GM11168 (cell line): Measurements from ENCODE around the gene PLD3.
"Not testable (repeated sequence)": the region's sequence is repeated elsewhere in the genome, so short reads cannot be mapped to it uniquely, and the experiment has no call there.

Experiments
- in situ Hi-C: fragments of 300-500 bp; cut with MboI; formaldehyde crosslinking; loops from one replicate; pipeline ENCODE4 v1.12.0; 2022; ENCODE audit warnings: low sequenced_read_pairs; ENCODE audit not compliant: unreplicated experiment

The PLD3 gene

DNA sequence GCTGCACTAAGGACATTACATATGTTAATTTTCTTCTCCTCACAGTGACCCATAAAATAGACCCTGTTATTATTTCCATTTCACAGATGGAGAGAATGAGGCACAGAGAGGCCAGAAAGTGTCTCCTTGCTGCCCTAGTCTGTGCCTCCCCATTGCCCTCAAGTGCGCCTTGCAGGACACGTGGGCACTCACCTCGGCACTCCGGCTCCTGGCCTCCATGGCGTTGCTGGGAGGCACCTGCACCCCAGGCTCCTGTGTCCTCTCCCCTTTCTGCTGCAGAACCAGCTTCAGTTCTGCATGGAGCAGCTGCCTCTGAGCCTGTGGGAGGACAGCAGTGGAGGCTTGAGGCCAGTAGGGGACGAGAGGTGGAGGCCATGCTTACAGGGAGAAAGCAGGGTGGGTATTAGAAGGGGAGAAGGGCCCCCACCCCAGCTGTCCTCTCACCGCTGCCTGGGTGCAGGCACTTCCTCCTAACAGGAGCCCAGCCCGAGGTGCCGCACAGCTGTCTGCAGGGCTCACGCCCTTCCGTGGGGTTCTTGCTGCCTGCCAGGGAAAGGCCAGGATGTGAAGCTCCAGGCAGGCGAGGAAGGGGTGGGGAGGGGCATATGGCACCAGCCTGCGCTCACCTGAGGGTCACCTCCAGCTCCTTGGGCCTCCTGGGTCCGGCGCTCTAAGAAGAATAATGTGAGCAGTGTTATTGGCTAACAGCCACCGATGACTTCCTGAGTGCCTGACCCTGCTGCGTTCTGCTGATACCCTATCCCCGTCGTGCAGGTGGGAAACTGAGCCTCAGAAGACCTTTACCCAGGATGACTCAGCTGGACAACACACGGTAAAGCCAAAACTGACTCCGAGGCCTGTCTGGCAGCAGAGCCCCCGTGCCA, 59.5 kb downstream of the PLD3 start:
- in situ Hi-C loops, result no loop called here

DNA sequence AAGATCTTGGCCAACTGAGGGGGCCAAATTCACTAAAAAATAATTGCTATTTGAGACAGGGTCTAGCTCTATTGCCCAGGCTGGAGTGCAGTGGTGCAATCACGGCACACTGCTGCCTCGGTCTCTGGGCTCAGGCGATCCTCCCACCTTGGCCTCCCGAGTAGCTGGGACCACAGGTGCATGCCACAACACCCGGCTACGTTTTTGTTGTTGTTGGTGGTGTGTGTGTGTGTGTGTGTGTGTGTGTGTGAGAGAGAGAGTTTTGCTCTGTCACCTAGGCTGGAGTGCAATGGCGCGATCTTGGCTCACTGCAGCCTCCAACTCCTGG, 60.1 kb downstream of the PLD3 start:
- in situ Hi-C loops, result not testable (repeated sequence)

DNA sequence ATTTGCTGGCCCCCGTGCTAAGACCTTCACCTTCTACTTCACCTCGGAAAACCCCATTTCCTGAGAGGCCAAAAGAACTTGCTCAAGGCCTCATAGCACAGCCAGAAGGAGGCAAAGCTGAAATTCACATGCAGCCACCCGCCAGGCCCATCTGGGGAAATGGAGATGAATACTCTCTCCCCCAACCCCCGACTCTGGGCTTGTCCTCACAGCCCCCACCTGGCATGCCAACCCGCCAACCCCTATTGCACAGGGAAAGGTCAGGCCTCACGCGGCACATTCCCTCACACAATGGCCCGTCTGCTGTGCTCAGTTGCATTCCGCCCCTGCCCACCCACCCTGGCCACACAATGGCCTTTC, 61.5 kb downstream of the PLD3 start:
- in situ Hi-C loops, result no loop called here

DNA sequence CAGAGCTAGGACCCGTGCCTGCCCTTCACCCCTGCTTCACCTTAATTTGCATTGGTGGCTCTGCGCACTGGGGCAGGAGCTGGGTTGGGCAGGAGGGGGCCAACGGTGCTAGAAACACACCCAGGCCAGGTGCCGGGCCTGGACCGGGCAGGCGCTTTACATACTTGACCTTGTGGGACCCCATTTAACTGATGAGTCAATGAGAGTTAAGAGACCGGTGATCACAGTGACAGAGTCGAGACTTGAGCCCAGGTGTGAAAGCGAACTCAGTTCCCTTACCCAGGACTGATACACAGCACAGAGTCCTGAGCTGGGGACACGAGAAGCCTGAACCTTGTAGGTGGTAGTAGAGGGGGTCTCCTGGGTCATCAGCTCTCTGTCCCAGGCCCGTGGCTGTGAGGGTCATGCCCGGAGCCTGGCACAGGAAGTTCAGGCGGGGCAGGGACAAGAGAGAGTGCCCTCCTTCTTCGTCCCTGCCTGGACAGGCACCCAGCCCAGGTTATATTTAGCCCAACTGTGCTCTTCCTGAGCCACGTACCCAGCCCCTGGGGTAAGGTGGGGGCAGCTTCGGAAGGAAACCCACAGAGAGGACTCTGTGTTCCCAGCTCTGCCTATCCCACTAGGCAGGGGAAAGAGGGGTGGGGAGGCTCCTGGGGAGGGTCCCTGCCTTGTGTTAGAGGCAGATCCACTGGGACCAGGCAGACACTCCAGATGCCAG, 62.8 kb downstream of the PLD3 start:
- in situ Hi-C loops, result no loop called here

DNA sequence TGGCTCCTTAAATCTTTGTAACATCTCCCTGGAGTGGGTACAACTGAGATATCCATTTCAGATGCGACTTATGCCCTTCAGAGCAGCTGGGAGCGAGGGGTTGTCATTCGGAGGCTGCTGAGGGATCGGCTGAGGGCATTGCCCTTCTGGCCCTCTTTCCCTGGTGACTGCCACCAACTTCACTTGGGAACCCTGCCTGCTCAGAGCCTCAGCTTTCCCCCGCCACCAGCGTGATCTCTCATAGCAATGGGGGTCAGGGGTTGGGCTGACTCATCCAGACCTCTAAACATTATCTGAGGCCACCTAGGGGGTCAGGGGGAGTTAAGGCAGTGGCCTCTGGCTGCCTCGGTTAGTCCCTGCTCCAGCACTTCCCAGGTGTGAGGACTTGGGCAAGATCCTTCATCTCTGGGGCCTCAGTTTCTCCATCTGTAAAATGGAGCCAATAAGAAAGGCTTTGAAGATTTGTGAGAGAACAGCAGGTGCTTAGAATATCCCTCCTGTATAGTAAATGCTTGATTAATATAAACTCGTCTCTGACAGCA, 63.5 kb downstream of the PLD3 start:
- in situ Hi-C loops, result no loop called here

DNA sequence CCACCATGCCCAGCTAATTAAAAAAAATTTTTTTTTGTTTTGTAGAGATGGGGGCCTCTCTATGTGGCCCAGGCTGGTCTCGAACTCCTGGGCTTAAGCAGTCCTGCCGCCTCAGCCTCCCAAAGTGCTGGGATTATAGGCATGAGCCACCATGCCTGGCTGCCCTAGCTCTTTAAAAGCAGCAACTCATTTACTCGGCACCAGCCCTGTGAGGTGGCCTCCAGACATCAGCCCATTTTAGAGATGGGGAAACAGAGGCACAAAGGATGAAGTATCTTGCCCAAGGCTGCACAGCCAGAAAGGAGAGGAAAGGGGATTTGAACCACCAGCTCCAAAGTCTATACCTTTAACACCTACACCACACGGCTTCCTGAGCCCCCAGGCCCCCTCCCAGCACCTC, 64.4 kb downstream of the PLD3 start:
- in situ Hi-C loops, result no loop called here

DNA sequence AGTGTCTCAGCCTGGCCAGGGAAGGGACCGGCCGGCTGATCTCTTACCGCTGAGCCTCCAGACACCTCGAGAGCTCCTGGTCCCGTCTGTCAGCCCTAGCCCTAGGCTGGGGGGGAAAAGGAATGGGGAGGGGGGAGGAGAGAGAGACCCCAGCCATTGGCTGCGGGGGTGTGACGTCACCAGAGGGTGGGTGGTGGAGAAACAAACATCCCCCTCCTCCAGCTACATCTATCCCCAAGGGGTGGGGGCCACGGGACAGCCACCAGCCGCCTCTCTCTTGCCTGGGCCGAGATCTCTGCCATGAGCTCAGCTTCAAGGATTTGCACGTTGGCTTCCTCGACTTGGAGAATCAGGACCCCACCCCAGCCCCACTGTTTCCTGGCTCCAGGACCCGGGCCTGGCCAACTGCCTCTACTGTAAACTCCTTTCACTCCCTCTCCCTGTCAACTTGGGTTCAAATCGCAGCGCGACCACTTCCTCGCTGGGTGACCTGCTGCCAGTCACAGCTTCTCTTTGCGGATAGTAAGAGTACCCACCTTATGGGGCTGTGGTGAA, 64.9 kb downstream of the PLD3 start, which contains the start of gene PRX:
Gene PRX (minus strand): TSS at position 88 of the 555 bp plus-strand sequence. CDS start 5,446 bp downstream, outside the sequence.
- in situ Hi-C loops, result no loop called here

DNA sequence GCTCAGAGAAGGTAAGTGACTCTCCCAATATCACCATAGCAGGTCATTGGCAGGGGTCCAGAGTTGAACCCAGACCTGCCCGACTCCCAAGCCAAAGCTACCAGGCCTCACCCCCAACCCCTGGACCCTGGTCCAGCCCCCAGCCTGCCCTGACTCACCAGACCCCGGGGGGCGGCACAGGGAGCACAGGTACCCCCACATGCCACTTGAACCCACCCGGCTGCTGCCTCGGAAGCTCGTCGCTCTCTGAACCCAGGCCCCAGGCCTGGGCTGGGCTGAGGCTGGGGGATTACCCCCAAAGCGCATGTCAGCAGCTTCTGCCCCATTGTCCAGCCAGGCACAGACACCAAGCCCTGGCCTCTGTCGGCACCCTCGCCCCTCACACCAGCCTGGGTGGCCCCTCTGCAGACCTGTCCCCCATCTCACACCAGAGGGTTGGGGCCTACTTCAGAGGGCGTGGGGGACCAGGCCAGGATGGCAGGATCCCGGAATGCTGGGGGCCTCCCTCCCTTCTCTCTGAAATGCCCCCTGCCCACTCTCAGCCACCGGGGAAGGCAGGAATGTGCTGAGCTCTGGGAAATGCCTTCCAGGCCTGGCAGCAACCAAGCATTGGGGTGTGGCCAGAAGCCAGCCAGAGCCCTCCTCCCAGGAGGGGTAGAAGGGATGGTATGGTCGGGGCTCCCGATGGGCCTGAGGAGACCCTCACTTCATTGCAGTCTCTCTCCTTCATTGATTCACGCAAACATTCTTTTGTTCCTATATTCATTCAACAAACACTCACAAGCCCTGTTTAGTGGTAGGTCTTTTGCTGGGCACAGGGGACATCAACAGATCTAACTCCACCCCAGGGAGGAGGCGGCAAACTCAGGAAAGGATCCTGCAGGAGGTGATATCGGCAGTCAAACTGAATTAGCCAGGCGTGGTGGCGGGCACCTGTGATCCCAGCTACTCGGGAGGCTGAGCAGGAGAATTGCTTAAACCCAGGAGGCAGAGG, 66.3 kb downstream of the PLD3 start:
- in situ Hi-C loops, result no loop called here

DNA sequence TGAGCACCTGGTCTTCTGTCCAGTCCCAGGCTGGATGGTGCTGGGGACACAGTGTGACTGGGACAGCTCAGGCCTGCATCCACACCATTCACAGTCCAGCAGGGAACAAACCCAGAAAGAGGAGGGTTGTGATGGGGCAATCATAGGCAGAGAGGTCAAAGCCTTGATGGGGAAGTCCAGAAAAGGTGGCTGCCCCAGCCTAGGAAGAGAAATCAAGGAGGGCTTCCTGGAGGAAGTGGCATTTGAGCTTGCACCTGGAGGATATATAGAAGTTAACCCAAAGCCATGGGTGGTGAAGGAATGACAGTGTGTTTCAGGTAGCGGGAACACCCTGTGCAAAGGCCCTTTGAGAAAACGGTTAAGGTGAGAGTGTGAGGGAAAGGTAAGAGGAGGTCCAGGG, 67.3 kb downstream of the PLD3 start:
- in situ Hi-C loops, result no loop called here

DNA sequence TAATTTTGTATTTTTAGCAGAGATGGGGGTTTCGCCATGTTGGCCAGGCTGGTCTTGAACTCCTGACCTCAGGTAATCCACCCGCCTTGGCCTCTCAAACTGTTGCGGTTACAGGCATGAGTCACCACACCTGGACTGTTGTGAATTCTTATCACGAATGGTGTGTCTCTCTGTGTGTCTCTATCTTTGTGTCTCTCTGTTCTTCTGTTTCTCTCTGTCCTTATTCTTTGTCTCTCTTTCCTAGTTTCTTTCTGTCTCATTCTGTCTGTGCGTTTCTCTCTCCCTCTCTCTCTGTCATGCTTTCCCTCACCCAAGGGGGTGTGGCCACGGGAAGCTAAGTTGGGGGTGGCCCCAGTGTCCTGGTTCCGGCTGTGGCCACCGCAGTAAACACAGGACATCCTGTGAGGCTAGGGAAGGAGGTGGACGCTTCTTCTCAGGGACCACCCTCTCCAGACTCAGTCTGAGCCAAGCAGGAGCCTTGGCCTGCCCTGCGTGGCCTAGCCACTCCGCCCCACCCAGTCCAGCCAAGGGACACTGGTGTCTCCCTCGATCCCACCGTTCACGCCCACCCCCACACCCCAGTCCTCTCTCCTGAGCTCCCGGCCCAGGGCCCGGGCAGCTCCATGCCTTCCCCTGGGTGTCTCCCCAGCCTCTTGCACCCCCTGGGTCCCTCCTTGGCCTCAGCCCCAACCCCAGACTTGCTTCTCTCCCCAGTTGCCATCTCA, 68.6 kb downstream of the PLD3 start:
- in situ Hi-C loops, result no loop called here

DNA sequence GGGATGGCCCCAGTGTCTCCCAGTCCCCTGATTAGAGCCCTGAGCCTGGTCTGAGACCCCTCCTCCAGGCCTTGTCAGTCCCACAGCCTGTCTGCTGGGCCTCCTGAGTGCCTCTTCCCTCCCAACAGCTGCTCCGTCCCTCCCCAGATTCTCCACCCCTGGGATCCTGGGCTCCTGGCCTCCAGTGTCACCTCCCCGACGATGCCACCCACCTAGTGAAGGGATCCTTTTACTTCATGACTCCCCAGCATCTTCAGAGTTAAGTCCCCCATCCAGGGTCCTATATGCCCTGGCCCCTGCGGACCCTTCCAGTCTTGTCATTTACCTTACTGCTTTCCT, 69.1 kb downstream of the PLD3 start:
- in situ Hi-C loops, result no loop called here

DNA sequence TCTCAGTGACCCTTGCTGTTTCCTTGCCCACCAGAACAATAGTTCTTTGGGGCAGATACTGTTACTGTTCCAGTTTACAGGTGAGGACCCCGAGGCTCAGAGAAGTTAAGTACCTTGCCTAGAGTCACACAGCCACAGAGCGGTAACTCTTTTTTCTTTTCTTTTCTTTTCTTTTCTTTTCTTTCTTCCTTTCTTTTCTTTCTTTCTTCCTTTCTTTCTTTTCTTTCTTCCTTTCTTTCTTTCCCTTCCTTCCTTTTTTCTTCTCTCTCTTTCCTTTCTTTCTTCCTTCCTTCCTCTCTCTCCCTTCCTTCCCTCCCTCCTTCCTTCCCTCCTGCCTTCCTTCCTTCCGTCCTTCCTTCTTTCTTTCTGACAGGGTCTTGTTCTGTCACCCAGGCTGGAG, 69.5 kb downstream of the PLD3 start:
- in situ Hi-C loops, result no loop called here

DNA sequence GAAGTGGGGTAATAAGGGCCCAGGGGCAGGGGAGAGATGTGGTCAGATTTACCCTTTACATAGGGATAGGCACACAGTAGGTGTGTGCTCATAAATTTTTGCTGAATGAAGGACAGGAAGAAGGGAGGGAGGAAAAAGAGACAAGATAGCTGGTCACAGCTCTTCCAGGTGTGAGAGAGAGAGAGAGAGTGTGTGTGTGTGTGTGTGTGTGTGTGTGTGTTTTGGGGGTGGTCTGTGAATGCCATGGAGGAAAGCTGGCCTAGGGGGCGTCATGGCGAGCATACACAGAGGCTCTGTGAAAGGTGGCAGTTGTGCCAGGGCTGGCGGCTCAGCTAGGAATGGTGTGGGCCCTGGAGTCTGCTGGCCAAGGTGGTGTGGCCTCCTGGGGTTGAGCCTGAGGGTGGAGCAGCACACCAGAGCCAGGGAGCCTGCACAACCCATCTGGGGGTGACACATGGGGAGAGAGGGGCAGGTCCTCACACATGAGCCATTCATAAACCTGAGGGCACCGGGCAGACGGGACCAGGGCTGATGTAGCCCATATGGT, 70.6 kb downstream of the PLD3 start:
- in situ Hi-C loops, result no loop called here

DNA sequence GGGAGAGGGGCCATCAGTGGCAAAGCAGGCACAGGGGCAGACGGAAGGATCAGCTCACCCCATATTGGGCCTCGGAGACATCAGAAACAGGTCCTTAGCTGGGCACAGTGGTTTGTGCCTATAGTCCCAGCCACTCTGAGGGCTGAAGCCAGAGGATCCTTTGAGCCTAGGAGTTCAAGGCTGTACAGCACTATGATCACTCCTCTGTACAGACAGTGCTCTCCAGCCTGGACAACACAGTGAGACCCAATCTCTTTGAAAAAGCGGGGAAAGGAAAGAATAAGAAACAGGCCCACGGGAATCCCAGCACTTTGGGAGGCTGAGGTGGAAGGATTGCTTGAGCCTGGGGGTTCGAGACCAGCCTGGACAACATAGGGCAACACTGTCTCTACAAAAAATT, 71.3 kb downstream of the PLD3 start:
- in situ Hi-C loops, result no loop called here

DNA sequence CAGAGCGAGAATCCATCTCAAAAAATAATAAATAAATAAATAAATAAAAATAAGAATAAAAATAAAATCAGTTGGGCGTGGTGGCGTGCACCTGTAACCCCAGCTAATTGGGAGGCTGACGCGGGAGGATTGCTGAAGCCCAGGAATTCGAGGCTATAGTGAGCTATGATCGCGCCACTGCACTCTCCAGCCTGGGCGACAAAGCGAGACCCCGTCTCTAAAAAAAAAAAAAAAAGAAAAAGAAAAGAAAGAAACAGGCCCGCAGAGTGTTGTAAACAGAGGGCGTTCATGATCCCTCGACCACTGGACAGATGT, 71.9 kb downstream of the PLD3 start:
- in situ Hi-C loops, result no loop called here

DNA sequence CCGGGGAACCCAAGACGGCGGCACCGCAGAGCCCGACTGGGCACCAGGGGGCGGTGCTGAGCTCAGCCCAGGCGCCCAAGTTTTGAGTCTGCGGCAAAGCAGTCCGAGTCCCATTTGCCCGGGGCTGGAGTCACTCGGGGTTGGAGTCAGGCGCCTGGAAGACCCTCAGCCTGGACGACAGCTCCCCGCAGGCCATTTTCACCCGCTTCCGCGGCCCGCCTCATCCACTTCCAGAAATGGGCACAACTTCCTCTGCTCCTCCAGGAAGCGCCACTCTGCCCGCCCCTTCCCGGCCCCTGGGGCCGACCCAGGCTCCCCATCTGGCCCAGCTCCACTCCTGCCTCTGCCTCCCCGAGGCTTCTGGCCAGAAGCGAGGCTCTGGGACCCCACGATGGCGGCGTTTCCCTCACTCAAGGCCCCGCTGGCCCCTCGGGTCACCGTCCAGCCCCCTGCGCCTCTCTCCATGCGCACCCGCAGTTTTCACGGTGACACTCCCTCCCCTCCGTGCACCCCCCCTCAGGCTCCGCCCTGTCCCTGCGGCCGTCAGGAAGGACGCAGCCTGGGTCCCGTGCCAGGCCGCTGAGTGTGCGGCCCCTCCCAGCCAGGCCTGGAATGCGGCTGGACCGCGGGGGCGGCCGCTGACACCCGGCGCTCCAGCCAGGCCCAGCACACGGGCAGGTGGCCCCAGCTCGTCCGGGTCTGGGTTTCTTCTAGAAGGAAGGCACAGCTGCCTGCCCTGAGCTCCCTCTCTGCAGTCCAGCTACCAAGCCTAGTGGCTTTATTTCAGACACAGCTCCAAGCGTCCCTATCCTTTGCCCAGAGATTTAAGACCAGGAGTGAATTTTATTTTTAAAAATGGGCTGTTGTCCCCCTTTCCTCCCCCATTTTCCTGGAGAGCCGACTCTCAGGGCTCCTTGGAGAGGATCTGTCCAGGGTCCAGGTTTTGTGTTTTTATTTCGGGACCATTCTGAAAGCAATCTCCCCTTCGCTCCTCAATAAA, 72.6 kb downstream of the PLD3 start:
- in situ Hi-C loops, result no loop called here

DNA sequence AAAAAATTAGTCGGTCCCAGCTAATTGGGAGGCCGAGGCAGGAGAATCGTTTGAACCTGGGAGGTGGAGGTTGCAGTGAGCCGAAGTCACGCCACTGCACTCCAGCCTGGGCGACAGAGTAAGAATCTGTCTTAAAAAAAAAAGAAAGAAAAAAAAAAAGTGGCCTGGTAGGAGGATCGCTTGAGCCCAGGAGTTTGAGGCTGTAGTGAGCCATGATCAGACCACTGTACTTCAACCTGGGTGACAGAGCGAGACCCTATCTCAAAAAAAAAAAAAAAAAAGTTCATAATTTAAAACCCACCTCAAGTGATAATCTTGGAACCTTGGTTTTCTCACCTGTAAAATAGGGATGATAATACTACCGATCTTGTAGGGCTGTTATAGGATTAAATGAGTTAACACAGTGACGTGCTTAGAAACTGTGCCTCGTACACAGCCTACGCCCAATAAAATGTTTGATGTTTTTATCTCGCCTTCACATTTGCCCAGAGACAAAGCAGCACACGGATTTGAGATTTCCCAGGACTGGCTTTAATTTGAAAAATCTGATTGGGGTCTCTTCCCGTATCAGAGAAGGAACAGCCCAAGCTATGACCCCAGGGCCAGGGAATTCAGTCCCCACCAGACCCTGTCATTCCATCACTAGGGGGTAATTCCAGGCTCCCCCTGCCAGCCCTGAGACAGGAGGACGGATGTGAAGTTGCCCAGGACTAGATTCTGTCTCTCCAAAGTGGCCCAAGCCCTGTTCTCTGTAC, 73.7 kb downstream of the PLD3 start:
- in situ Hi-C loops, result no loop called here
